Prostate gland (tissue), 2 donors: Measurements from ENCODE around the gene KCNT2. TPM values are rescaled to one million over a fixed set of nuclear protein-coding genes. Genes with fewer than 3 reads are reported as not detected.

Source experiments
- DNase-seq: peaks from one replicate; pipeline ENCODE4 v3.0.0-alpha.2; 2019; ENCODE audit warnings: low spot score
- H3K27ac ChIP-seq, 2 donors: fragments of 200-600 bp; sonication (generic); 2 replicates each; pipeline ENCODE4 v1.5.1; 2017 to 2019
- H3K27me3 ChIP-seq: fragments of 200-600 bp; sonication (generic); replicated peaks from 2 replicates; pipeline ENCODE4 v1.5.1; 2019; ENCODE audit not compliant: insufficient read depth
- H3K36me3 ChIP-seq, 2 donors: fragments of 200-600 bp; sonication (generic); 1 replicate in 1 of 2; 2 replicates in 1 of 2; pipeline versions ENCODE4 v1.5.1 to v1.8.1; 2017 to 2019
- H3K4me1 ChIP-seq: fragments of 200-600 bp; sonication (generic); replicated peaks from 2 replicates; pipeline ENCODE4 v1.5.1; 2019
- H3K4me3 ChIP-seq, 2 donors: fragments of 200-600 bp; sonication (generic); 2 replicates each; pipeline ENCODE4 v1.5.1; 2017 to 2019
- H3K9me3 ChIP-seq: fragments of 200-600 bp; sonication (generic); 2 replicates; pipeline ENCODE4 v1.5.1; 2017
- CTCF ChIP-seq, 4 experiments: fragments of 200-600 bp in 2 of 4; fragments of 450-650 bp in 2 of 4; sonication (generic) in 2 of 4; IDR thresholded peaks; 1 replicate in 3 of 4; 2 replicates in 1 of 4; pipeline ENCODE4 v1.5.1; 2016 to 2019; ENCODE audit warnings: antibody characterized with exemption in 4 of 4, mild to moderate bottlenecking in 2 of 4, moderate library complexity in 2 of 4
- POLR2A ChIP-seq: fragments of 450-650 bp; IDR thresholded peaks from one replicate; pipeline ENCODE4 v1.6.1; 2016; ENCODE audit warnings: antibody characterized with exemption, mild to moderate bottlenecking
- POLR2AphosphoS5 ChIP-seq: sonication (generic); formaldehyde crosslinking; IDR thresholded peaks from one replicate; pipeline ENCODE4 v1.6.1; 2017; ENCODE audit warnings: antibody characterized with exemption
- WGBS: methylation state at CpG from one replicate; pipeline ENCODE4 v1.1.5; 2018; 5-methylcytosine and 5-hydroxymethylcytosine counted together
- intact Hi-C: fragments of 100-400 bp; cut with DNase I; formaldehyde crosslinking; loops from one replicate; pipeline ENCODE4 v1.14.2; 2022
- total RNA-seq, 2 donors: library from RNA; depleted of rRNA; stranded (reverse); fragments of >200 nt; gene quantifications; one replicate each; pipeline ENCODE4 v1.1.0, GENCODE V29; 2016

The KCNT2 gene
- total RNA-seq, 2 donors from 2014 or later = 1.2 to 1.9 TPM

- Histone ChIP-seq H3K27me3 (no peaks in the 10 kb centered on the region), H3K4me3 (no peak overlapping the region), H3K36me3 (no peaks in the 10 kb centered on the region), H3K27ac (no peak overlapping the region), H3K9me3 (no peaks in the 10 kb centered on the region), H3K4me1 (no peaks in the 10 kb centered on the region)
- intact Hi-C loops = no loop called here
- no peak for TF ChIP-seq CTCF (IDR thresholded peaks at IDR 0.05)
- TF ChIP-seq POLR2AphosphoS5 = no peak
- no peak for TF ChIP-seq POLR2A
- WGBS = 69% methylated on average over 2 of the region's 2 CpGs
- no peak for DNase-seq
These were observed 202.4 kb downstream of the KCNT2 start for GRCh38 chr1:196405839-196406238.

- Histone ChIP-seq H3K27ac (no peak overlapping the region), H3K9me3 (no peaks in the 10 kb centered on the region), H3K4me1 (no peaks in the 10 kb centered on the region), H3K27me3 (no peaks in the 10 kb centered on the region), H3K4me3 (no peak overlapping the region), H3K36me3 (no peaks in the 10 kb centered on the region)
- intact Hi-C loops = no loop called here
- 46% methylated on average over 7 of the region's 7 CpGs for WGBS
- TF ChIP-seq POLR2AphosphoS5 = no peak
- no peak for TF ChIP-seq POLR2A
- no peak for TF ChIP-seq CTCF (IDR thresholded peaks at IDR 0.05)
- DNase-seq = no peak
These were observed 204.2 kb downstream of the KCNT2 start for GRCh38 chr1:196403803-196404690.

GRCh38 chr1:196401891-196402290 lies 206.3 kb downstream of the KCNT2 start:
- Histone ChIP-seq H3K4me1 (no peaks in the 10 kb centered on the region), H3K4me3 (no peak overlapping the region), H3K27me3 (no peaks in the 10 kb centered on the region), H3K36me3 (no peaks in the 10 kb centered on the region), H3K9me3 (no peaks in the 10 kb centered on the region), H3K27ac (no peak overlapping the region)
- DNase-seq = no peak
- intact Hi-C loops = no loop called here
- TF ChIP-seq POLR2A = no peak
- TF ChIP-seq CTCF (IDR thresholded peaks at IDR 0.05) = no peak
- no peak for TF ChIP-seq POLR2AphosphoS5

GRCh38 chr1:196401452-196401833 lies 206.8 kb downstream of the KCNT2 start:
- Histone ChIP-seq H3K4me1 (no peaks in the 10 kb centered on the region), H3K36me3 (no peaks in the 10 kb centered on the region), H3K27me3 (no peaks in the 10 kb centered on the region), H3K27ac (no peak overlapping the region), H3K4me3 (no peak overlapping the region), H3K9me3 (no peaks in the 10 kb centered on the region)
- TF ChIP-seq POLR2AphosphoS5 (no peak), CTCF (IDR thresholded peaks at IDR 0.05) (no peak), POLR2A (no peak)
- intact Hi-C loops = no loop called here
- no peak for DNase-seq
- WGBS = 63% methylated on average over 1 of the region's 1 CpG
